HepG2 (cell line): ENCODE results near the gene AIDA. TPM values are rescaled to one million over a fixed set of nuclear protein-coding genes. Genes with fewer than 3 reads are reported as not detected.
A peak's percentile ranks its signal among the peaks of the same experiment; 100 is the strongest.

ENCODE experiments used
- AGO2 ChIP-seq: fragments of 200-400 bp; formaldehyde crosslinking; optimal IDR thresholded peaks from 2 replicates; pipeline ENCODE3; 2017; ENCODE audit warnings: mild to moderate bottlenecking, low read depth, low read length, moderate library complexity
- EHMT2 ChIP-seq: fragments of 200-600 bp; sonication (generic); IDR thresholded peaks from 2 replicates; pipeline ENCODE4 v1.7.0; 2017; ENCODE audit warnings: antibody characterized with exemption, low read depth, low read length, borderline replicate concordance
- HDAC1 ChIP-seq: sonication (generic); formaldehyde crosslinking; IDR thresholded peaks from 2 replicates; pipeline ENCODE4 v1.5.1; 2020; ENCODE audit warnings: mild to moderate bottlenecking, missing genetic modification reagents
- KLF9 ChIP-seq: IDR thresholded peaks from 2 replicates; pipeline ENCODE4 v1.6.1; 2016; ENCODE audit warnings: low read depth
- KMT2A ChIP-seq: sonication (generic); formaldehyde crosslinking; IDR thresholded peaks from 2 replicates; pipeline ENCODE4 v1.4.0; 2020; ENCODE audit warnings: missing genetic modification reagents
- NCOA5 ChIP-seq: sonication (generic); formaldehyde crosslinking; IDR thresholded peaks from 2 replicates; pipeline ENCODE4 v1.4.0; 2020; ENCODE audit warnings: missing genetic modification reagents
- NFRKB ChIP-seq: fragments of 450-650 bp; IDR thresholded peaks from 2 replicates; pipeline ENCODE4 v1.6.1; 2017
- SETDB1 ChIP-seq: sonication (generic); formaldehyde crosslinking; IDR thresholded peaks from 2 replicates; pipeline ENCODE4 v1.5.1; 2020; ENCODE audit warnings: missing genetic modification reagents, mild to moderate bottlenecking, borderline replicate concordance
- SOX5 ChIP-seq: IDR thresholded peaks from 2 replicates; pipeline ENCODE4 v1.6.1; 2016; ENCODE audit warnings: borderline replicate concordance
- TBX3 ChIP-seq: fragments of 450-650 bp; IDR thresholded peaks from 2 replicates; pipeline ENCODE4 v1.6.1; 2017; ENCODE audit warnings: antibody characterized with exemption, mild to moderate bottlenecking, inconsistent platforms, borderline replicate concordance
- ZBTB7B ChIP-seq: sonication (generic); formaldehyde crosslinking; IDR thresholded peaks from 2 replicates; pipeline ENCODE4 v1.4.0; 2020; ENCODE audit warnings: missing genetic modification reagents
- ZFP1 ChIP-seq: IDR thresholded peaks from 2 replicates; pipeline ENCODE4 v1.6.1; 2016
- ZFP36L1 ChIP-seq: sonication (generic); formaldehyde crosslinking; IDR thresholded peaks from 2 replicates; pipeline ENCODE4 v1.8.0; 2022; ENCODE audit warnings: mild to moderate bottlenecking, missing genetic modification reagents, moderate library complexity
- ZFYVE20 ChIP-seq: sonication (generic); formaldehyde crosslinking; IDR thresholded peaks from 2 replicates; pipeline ENCODE4 v1.8.0; 2023; ENCODE audit warnings: low read depth, mild to moderate bottlenecking, moderate library complexity, missing genetic modification reagents, borderline replicate concordance
- ZMYM4 ChIP-seq: sonication (generic); formaldehyde crosslinking; IDR thresholded peaks from 2 replicates; pipeline ENCODE4 v1.8.1; 2023; ENCODE audit warnings: mild to moderate bottlenecking, missing genetic modification reagents
- ZNF331 ChIP-seq: sonication (generic); formaldehyde crosslinking; IDR thresholded peaks from 2 replicates; pipeline ENCODE4 v1.4.0; 2020; ENCODE audit warnings: missing genetic modification reagents
- ZNF343 ChIP-seq: sonication (generic); formaldehyde crosslinking; IDR thresholded peaks from 2 replicates; pipeline ENCODE4 v1.4.0; 2020; ENCODE audit warnings: mild to moderate bottlenecking, missing genetic modification reagents
- ZNF382 ChIP-seq: sonication (generic); formaldehyde crosslinking; IDR thresholded peaks from 2 replicates; pipeline ENCODE4 v1.5.0; 2020; ENCODE audit warnings: missing genetic modification reagents, mild to moderate bottlenecking, borderline replicate concordance
- ZNF451 ChIP-seq: sonication (generic); formaldehyde crosslinking; IDR thresholded peaks from 2 replicates; pipeline ENCODE4 v1.5.0; 2020; ENCODE audit warnings: mild to moderate bottlenecking, missing genetic modification reagents
- ZNF775 ChIP-seq: sonication (generic); formaldehyde crosslinking; IDR thresholded peaks from 2 replicates; pipeline ENCODE4 v1.4.0; 2020; ENCODE audit warnings: missing genetic modification reagents, mild to moderate bottlenecking, moderate library complexity, borderline replicate concordance
- polyA plus RNA-seq, 8 experiments: library from polyadenylated mRNA; depleted of rRNA in 3 of 8; stranded (reverse) in 7 of 8; unstranded in 1 of 8; fragments of >200 nt; fragmentation: Illumina TruSeq in 4 of 8; extraction: Trizol in 4 of 8; gene quantifications; 2 replicates each; pipeline versions ENCODE4 v1.2.1 to v1.2.3, GENCODE V29; 2011 to 2016; ENCODE audit warnings: low read depth in 4 of 8, missing spikeins in 1 of 8, mixed read lengths in 1 of 8; ENCODE audit not compliant: insufficient read depth in 1 of 8
- total RNA-seq, 5 experiments: library from RNA; depleted of rRNA; stranded (reverse); fragments of >200 nt; fragmentation: Illumina TruSeq; extraction: Trizol; gene quantifications; 2 replicates each; pipeline ENCODE4 v1.2.3, GENCODE V29; 2016; ENCODE audit warnings: low read depth in 1 of 5
- TF ChIP-seq, protein P1 (sequence below): sonication (generic); formaldehyde crosslinking; IDR thresholded peaks from 2 replicates; pipeline ENCODE4 v1.9.0; 2022; ENCODE audit warnings: missing genetic modification reagents, mild to moderate bottlenecking, borderline replicate concordance
- TF ChIP-seq, protein P2 (sequence below): IDR thresholded peaks from 2 replicates; pipeline ENCODE4 v1.6.1; 2016; ENCODE audit warnings: low read depth, missing genetic modification reagents, missing compliant biosample characterization
- TF ChIP-seq, protein P3 (sequence below): sonication (generic); formaldehyde crosslinking; IDR thresholded peaks from 2 replicates; pipeline ENCODE4 v1.8.1; 2023; ENCODE audit warnings: mild to moderate bottlenecking, missing genetic modification reagents

The AIDA gene
- total and polyA plus RNA-seq, 2 of the 13 experiments (the other 11 are each of a cell fraction or from before 2014, with no cell fraction given) = 17.5 to 35.4 TPM

DNA sequence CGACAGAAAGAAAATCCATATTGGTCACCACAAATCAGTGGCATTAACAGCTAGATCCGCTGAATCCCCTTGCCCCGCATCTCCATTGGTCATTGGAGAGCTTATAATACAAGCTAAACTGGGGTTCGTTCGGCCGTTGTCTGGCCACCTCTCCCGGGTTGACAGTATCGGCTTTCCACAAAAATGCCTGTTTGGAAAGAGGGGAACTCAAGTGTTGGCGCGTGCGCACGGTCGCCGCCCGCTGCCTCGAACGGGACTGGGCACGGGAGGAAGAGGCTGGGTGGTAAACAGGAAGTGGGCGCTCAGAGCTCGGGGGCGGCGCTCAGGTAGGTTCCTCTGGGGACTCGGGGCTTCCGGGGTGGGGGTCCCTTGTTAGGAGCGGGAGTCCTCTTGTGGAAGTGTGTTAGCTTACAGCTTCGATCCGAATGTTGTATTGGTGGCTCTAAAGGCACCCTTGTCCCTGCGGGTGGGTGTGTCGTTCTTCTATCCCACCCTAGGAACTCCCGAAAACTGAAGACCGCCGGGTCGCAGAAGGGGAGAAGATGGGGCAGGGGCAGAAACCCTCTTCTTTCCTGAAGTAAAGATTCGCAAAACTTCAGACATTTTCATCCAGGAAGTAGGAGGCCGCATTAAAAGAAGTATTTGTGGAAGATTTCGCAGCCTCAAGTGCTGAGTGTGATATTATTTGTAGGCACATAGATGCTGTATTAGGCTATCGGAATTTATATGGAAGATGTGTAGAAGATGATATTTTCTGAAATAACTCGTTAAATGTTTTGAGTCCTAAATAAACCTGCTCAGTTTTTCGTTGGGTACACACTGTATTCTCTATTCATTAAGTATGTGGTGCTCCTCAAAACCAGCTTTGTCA is 1.0 kb upstream of the AIDA start (continued):
- TF ChIP-seq KLF9 (peak; percentile 51; the same call in 1 of the 2 replicates), ZNF331 (CRISPR knock-in tag) (peak; percentile 19; the same call in 1 of the 2 replicates), ZNF382 (CRISPR knock-in tag) (no peak), TBX3 (no peak), EHMT2 (no peak), SETDB1 (CRISPR knock-in tag) (no peak), ZMYM4 (CRISPR knock-in tag) (peak; percentile 80), SOX5 (no peak), ZFYVE20 (no peak), KMT2A (CRISPR knock-in tag) (no peak; the same call in 1 of the 2 replicates), HDAC1 (CRISPR knock-in tag) (no peak), ZNF343 (CRISPR knock-in tag) (no peak), AGO2 (peak; percentile 5), ZNF775 (CRISPR knock-in tag) (no peak), ZNF451 (CRISPR knock-in tag) (no peak), ZBTB7B (CRISPR knock-in tag) (peak; percentile 83), ZFP1 (no peak), NFRKB (no peak), ZFP36L1 (CRISPR knock-in tag) (0 out of 2 replicates have a peak, but pooled peaks have one; percentile 60), NCOA5 (CRISPR knock-in tag) (no peak)
- TF ChIP-seq, protein P1, sequence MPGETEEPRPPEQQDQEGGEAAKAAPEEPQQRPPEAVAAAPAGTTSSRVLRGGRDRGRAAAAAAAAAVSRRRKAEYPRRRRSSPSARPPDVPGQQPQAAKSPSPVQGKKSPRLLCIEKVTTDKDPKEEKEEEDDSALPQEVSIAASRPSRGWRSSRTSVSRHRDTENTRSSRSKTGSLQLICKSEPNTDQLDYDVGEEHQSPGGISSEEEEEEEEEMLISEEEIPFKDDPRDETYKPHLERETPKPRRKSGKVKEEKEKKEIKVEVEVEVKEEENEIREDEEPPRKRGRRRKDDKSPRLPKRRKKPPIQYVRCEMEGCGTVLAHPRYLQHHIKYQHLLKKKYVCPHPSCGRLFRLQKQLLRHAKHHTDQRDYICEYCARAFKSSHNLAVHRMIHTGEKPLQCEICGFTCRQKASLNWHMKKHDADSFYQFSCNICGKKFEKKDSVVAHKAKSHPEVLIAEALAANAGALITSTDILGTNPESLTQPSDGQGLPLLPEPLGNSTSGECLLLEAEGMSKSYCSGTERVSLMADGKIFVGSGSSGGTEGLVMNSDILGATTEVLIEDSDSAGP = peak; percentile 38; the same call in 1 of the 2 replicates
- TF ChIP-seq, protein P2, sequence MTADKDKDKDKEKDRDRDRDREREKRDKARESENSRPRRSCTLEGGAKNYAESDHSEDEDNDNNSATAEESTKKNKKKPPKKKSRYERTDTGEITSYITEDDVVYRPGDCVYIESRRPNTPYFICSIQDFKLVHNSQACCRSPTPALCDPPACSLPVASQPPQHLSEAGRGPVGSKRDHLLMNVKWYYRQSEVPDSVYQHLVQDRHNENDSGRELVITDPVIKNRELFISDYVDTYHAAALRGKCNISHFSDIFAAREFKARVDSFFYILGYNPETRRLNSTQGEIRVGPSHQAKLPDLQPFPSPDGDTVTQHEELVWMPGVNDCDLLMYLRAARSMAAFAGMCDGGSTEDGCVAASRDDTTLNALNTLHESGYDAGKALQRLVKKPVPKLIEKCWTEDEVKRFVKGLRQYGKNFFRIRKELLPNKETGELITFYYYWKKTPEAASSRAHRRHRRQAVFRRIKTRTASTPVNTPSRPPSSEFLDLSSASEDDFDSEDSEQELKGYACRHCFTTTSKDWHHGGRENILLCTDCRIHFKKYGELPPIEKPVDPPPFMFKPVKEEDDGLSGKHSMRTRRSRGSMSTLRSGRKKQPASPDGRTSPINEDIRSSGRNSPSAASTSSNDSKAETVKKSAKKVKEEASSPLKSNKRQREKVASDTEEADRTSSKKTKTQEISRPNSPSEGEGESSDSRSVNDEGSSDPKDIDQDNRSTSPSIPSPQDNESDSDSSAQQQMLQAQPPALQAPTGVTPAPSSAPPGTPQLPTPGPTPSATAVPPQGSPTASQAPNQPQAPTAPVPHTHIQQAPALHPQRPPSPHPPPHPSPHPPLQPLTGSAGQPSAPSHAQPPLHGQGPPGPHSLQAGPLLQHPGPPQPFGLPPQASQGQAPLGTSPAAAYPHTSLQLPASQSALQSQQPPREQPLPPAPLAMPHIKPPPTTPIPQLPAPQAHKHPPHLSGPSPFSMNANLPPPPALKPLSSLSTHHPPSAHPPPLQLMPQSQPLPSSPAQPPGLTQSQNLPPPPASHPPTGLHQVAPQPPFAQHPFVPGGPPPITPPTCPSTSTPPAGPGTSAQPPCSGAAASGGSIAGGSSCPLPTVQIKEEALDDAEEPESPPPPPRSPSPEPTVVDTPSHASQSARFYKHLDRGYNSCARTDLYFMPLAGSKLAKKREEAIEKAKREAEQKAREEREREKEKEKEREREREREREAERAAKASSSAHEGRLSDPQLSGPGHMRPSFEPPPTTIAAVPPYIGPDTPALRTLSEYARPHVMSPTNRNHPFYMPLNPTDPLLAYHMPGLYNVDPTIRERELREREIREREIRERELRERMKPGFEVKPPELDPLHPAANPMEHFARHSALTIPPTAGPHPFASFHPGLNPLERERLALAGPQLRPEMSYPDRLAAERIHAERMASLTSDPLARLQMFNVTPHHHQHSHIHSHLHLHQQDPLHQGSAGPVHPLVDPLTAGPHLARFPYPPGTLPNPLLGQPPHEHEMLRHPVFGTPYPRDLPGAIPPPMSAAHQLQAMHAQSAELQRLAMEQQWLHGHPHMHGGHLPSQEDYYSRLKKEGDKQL = no peak
- TF ChIP-seq, protein P3, sequence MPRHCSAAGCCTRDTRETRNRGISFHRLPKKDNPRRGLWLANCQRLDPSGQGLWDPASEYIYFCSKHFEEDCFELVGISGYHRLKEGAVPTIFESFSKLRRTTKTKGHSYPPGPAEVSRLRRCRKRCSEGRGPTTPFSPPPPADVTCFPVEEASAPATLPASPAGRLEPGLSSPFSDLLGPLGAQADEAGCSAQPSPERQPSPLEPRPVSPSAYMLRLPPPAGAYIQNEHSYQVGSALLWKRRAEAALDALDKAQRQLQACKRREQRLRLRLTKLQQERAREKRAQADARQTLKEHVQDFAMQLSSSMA (CRISPR knock-in tag) = no peak
